Muscle layer of duodenum (tissue), 2 donors: ENCODE data around the gene EHD4.

ENCODE experiments used
- H3K27ac ChIP-seq: one replicate; pipeline ENCODE4 v1.7.0; 2013; ENCODE audit warnings: mild to moderate bottlenecking, low read length
- H3K27me3 ChIP-seq: one replicate; pipeline ENCODE4 v1.7.0; 2013; ENCODE audit warnings: low read depth, mild to moderate bottlenecking, control low read depth, low read length
- H3K36me3 ChIP-seq, 2 donors: one replicate each; pipeline ENCODE4 v1.7.0; 2013; ENCODE audit warnings: low read length in 2 of 2, control low read depth in 1 of 2, mild to moderate bottlenecking in 1 of 2; ENCODE audit not compliant: insufficient read depth in 2 of 2, control insufficient read depth in 1 of 2
- H3K4me1 ChIP-seq, 2 donors: one replicate each; pipeline ENCODE4 v1.7.0; 2013; ENCODE audit warnings: low read length in 2 of 2, mild to moderate bottlenecking in 2 of 2, control low read depth in 1 of 2, moderate library complexity in 1 of 2; ENCODE audit not compliant: insufficient read depth in 2 of 2, control insufficient read depth in 1 of 2
- H3K4me3 ChIP-seq, 2 donors: one replicate each; pipeline ENCODE4 v1.7.0; 2013; ENCODE audit warnings: low read length in 2 of 2, low read depth in 1 of 2, mild to moderate bottlenecking in 1 of 2
- H3K9me3 ChIP-seq, 2 donors: one replicate each; pipeline ENCODE4 v1.7.0; 2013; ENCODE audit warnings: low read length in 2 of 2, control low read depth in 1 of 2, mild to moderate bottlenecking in 1 of 2; ENCODE audit not compliant: control insufficient read depth in 1 of 2
- donor health status: healthy.

Gene EHD4

DNA sequence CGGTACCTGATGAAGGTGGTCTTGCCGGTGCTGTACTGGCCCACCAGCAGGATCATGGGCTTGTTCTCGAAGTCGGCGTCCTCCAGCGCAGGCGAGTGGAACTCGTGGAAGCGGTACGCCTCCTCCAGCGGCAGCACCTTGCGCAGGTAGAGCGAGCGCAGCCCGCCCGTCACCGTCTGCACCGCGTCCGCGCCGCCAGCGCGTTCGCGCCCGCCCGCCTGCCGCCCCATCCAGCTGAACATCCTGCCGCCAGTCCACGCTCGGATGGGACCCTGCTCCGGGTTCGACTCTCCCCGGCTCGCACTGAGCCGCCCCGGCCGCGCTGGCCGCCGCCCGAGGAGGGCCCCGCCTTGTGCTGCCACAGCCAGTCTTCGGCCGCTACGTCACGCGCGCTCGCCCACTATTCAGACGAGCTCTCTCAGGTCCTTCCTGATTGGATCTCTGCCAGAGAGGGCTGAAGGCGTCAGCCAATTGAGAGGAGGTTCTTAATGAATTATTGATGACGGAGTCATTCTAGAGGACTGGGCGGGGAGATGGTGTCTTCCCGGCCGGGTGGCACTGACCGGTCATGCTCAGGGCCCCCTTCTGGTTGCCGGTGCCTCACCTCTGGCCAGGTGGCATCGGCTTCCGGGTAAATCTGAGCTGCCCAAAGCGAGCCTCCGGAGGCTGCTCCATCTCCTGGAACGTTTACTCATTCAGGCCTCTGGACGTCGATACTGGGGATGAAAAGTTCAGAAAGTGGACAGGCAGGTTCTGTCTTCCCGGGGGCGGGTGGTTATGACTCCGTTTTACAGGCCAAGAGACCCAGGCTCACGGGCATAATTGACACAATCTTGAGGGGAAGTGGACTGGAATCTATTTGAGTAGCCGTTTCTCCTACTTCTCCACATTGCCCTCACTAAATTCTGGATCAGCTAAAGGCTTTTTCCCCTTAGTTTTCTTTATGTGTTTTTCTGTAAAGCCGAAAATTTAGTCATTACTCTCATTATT lies at the start of gene EHD4:
EHD4 (minus strand) TSS at position 305 of the 990 bp plus-strand sequence; CDS start at position 242, 63 bp downstream.
- peak within 1 kb of the TSS; percentile 87 to 90 for H3K4me3 ChIP-seq
- H3K4me1 ChIP-seq, result peaks cover 3 to 8% of the 10 kb centered on the region in 2 donors
- H3K9me3 ChIP-seq, result no peaks in the 10 kb centered on the region
- peak within 1 kb of the TSS; percentile 90 for H3K27ac ChIP-seq
- H3K36me3 ChIP-seq, result no peaks in the 10 kb centered on the region
- H3K27me3 ChIP-seq, result no peaks in the 10 kb centered on the region

- no peaks in the 10 kb centered on the region for H3K27me3 ChIP-seq
- H3K27ac ChIP-seq, result no peak overlapping the region
- no peak overlapping the region for H3K4me3 ChIP-seq
- no peaks in the 10 kb centered on the region for H3K4me1 ChIP-seq
- H3K9me3 ChIP-seq, result no peaks in the 10 kb centered on the region
- no peaks in the 10 kb centered on the region for H3K36me3 ChIP-seq
Observed at GRCh38 chr15:42021593-42021992, 49.2 kb upstream of the EHD4 start.

GRCh38 chr15:42020713-42021273 lies 48.4 kb upstream of the EHD4 start, which contains the start of gene PLA2G4E:
TSS of gene PLA2G4E (minus strand) at chr15:42021042. CDS start at chr15:42021030, 12 bp downstream.
- Histone ChIP-seq H3K4me1 (no peaks in the 10 kb centered on the region), H3K27ac (no peak within 1 kb of the TSS), H3K27me3 (no peaks in the 10 kb centered on the region), H3K9me3 (no peaks in the 10 kb centered on the region), H3K4me3 (no peak within 1 kb of the TSS), H3K36me3 (no peaks in the 10 kb centered on the region)

- Histone ChIP-seq H3K36me3 (no peaks in the 10 kb centered on the region), H3K9me3 (no peaks in the 10 kb centered on the region), H3K27ac (no peak overlapping the region), H3K4me3 (no peak overlapping the region), H3K4me1 (no peaks in the 10 kb centered on the region), H3K27me3 (no peaks in the 10 kb centered on the region)
Observed at GRCh38 chr15:42018306-42019224, 46.2 kb upstream of the EHD4 start.

DNA sequence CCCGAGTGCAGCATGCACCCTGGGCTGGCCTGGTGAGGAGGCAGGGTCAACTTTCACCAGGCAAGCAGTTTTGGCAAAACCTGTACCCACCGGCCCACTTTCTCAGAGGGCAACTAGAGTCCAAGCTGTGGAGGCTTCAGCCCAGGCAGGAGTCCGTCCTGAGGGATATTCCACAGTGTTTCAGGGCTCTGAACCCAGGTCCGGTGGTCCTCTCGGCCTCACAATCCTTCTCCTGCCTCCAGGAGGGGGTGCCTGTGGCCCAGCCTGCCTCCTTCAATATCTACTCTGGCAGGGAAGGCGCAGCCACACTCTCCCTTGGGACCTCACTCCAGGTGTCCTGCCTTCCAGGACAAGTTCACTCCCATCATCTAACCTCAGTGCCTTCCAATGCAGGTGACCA lies 44.6 kb upstream of the EHD4 start:
- Histone ChIP-seq H3K27ac (no peak overlapping the region), H3K27me3 (no peaks in the 10 kb centered on the region), H3K9me3 (no peaks in the 10 kb centered on the region), H3K4me3 (no peak overlapping the region), H3K36me3 (no peaks in the 10 kb centered on the region), H3K4me1 (no peaks in the 10 kb centered on the region)

DNA sequence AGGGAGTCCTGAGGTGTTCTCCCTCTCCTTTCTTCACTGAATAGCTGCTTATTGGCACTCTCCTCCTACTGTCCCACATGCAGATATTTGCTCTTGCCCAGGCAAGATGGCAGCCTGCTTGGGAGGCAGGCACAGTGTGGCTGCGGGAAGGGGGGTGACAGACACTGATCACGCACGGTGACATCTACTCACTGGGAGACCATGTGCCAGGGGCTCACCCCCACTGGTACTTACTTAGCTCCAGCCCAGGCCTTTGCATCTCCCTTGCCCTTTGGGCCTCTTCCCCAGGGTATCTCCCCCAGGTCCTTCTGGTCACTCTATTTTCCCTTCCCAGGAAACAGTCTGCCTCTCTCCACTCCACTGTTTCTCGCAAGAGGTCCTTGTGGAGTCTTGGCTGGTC lies 42.0 kb upstream of the EHD4 start:
- no peak overlapping the region for H3K27ac ChIP-seq

DNA sequence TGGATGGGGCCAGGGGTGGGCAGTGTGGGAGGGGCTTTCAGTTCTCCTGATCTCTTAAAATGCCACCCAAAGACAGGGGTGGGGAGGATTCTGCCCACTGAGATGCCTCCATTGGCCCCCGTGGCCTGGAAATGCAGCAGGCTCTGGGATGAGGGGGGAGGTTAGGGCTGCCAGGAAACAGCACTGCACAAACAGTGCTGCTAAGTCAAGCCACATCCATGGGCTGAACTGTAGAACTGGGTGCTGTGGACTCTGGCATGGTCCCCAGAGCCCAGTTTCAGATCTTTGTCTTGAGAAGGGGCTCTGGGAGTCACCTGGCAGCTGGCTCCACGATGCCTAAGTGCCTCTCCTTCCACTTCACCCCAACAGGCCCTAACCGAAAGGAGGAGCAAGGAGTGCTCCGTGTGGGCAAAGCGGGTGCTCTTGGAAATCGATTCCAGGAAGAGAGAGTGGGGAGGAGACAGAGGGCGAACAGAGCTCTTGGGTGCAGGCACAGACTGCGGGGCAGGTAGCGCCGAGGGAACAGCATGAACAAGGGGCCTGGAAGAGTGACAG lies 40.6 kb upstream of the EHD4 start:
- H3K36me3 ChIP-seq, result no peaks in the 10 kb centered on the region
- H3K27me3 ChIP-seq, result no peaks in the 10 kb centered on the region
- H3K9me3 ChIP-seq, result no peaks in the 10 kb centered on the region
- no peaks in the 10 kb centered on the region for H3K4me1 ChIP-seq
- H3K27ac ChIP-seq, result no peak overlapping the region
- H3K4me3 ChIP-seq, result no peak overlapping the region

More for the DNA sequence above, 42.0 kb upstream of the EHD4 start:
- Histone ChIP-seq H3K27me3 (no peaks in the 10 kb centered on the region), H3K36me3 (no peaks in the 10 kb centered on the region), H3K4me1 (no peaks in the 10 kb centered on the region), H3K4me3 (no peak overlapping the region), H3K9me3 (no peaks in the 10 kb centered on the region)

DNA sequence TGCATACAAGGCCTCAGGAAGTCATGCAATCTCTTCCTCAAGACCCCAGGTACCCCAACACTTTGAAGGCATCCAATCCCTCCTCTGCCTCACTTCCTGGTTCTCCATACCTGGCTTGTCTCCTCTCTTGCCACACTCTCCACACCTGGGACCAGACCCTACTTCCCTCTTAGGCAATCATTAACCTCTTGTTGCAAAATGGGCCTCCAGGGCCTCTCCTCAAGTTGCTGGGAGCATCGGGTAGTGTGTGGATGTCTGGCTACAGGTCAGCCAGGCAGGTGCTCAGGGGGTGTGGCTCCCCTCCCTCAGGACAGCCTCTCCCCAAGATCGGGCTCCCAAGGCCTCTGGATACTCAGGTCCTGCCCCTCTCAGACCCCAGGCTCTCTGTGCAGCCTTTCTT lies 39.9 kb upstream of the EHD4 start:
- H3K4me1 ChIP-seq, result no peaks in the 10 kb centered on the region
- H3K36me3 ChIP-seq, result no peaks in the 10 kb centered on the region
- H3K4me3 ChIP-seq, result no peak overlapping the region
- H3K27ac ChIP-seq, result no peak overlapping the region
- H3K9me3 ChIP-seq, result no peaks in the 10 kb centered on the region
- H3K27me3 ChIP-seq, result no peaks in the 10 kb centered on the region

DNA sequence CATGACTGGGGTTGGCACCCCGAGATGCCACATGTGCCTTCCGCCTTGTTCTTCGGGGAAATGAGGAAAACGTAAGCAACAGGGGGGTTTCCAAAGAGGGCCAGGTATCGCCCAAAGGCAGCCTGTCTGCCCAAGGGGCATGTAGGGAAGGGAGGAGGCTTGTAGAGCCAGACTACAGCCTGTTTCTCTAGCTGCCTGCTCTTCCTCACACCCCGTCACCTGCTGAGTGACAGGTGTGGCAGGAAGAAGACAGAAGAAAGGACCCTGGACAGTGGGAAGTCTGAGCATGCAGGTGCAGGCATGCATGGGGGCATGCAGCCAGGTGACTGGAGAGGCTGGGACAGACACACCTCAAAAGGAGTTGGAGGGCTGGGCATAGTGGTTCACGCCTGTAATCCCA lies 38.7 kb upstream of the EHD4 start:
- H3K36me3 ChIP-seq, result no peaks in the 10 kb centered on the region
- no peaks in the 10 kb centered on the region for H3K4me1 ChIP-seq
- H3K4me3 ChIP-seq, result no peak overlapping the region
- H3K27ac ChIP-seq, result no peak overlapping the region
- H3K27me3 ChIP-seq, result no peaks in the 10 kb centered on the region
- H3K9me3 ChIP-seq, result no peaks in the 10 kb centered on the region

GRCh38 chr15:42010434-42010833 lies 38.1 kb upstream of the EHD4 start:
- Histone ChIP-seq H3K27ac (no peak overlapping the region), H3K4me3 (no peak overlapping the region), H3K9me3 (no peaks in the 10 kb centered on the region), H3K27me3 (no peaks in the 10 kb centered on the region), H3K4me1 (no peaks in the 10 kb centered on the region), H3K36me3 (no peaks in the 10 kb centered on the region)
